Chondrocyte (in vitro differentiated cells): Measurements from ENCODE around the gene CD82. TPM values are rescaled to one million over a fixed set of nuclear protein-coding genes. Genes with fewer than 3 reads are reported as not detected.
"Not testable (repeated sequence)": the region's sequence is repeated elsewhere in the genome, so short reads cannot be mapped to it uniquely, and the experiment has no call there.

Experiments
- DNase-seq: peaks from one replicate; pipeline ENCODE4 v3.0.0; 2021; ENCODE audit warnings: mixed read lengths, low spot score
- H3K27ac Mint-ChIP-seq: one replicate; pipeline ENCODE4 v1.8.0; 2021; ENCODE audit warnings: mild to moderate bottlenecking, moderate library complexity, mixed read lengths; ENCODE audit not compliant: unreplicated experiment
- H3K27me3 Mint-ChIP-seq: 2 replicates; pipeline ENCODE4 v1.8.0; 2021; ENCODE audit warnings: low read depth, mixed read lengths
- H3K36me3 Mint-ChIP-seq: 2 replicates; pipeline ENCODE4 v1.8.0; 2021; ENCODE audit warnings: low read depth, mixed read lengths
- H3K4me1 Mint-ChIP-seq: 2 replicates; pipeline ENCODE4 v1.8.0; 2021; ENCODE audit warnings: low read depth, mild to moderate bottlenecking, mixed read lengths
- H3K4me3 Mint-ChIP-seq: one replicate; pipeline ENCODE4 v1.8.0; 2021; ENCODE audit warnings: mild to moderate bottlenecking, moderate library complexity, mixed read lengths; ENCODE audit not compliant: unreplicated experiment
- H3K9me3 Mint-ChIP-seq: 2 replicates; pipeline ENCODE4 v1.8.0; 2021; ENCODE audit warnings: low read depth, mixed read lengths
- CTCF ChIP-seq: fragments of 200-600 bp; sonication (generic); IDR thresholded peaks from 2 replicates; pipeline ENCODE4 v1.5.0; 2021; ENCODE audit warnings: antibody characterized with exemption, mild to moderate bottlenecking, moderate library complexity
- total RNA-seq: library from RNA; stranded (reverse); gene quantifications from 3 replicates; pipeline ENCODE4 v1.2.1, GENCODE V29; 2021

The CD82 gene
- total RNA-seq, 1 donor from 2014 or later, result 14.4 TPM

GRCh38 chr11:44659641-44660040, 94.2 kb downstream of the CD82 start:
- DNase-seq, result no peak
- no peak for TF ChIP-seq CTCF
- H3K27ac Mint-ChIP-seq, result no peak overlapping the region
- H3K9me3 Mint-ChIP-seq, result no peaks in the 10 kb centered on the region
- H3K36me3 Mint-ChIP-seq, result peaks cover 2% of the 10 kb centered on the region
- peaks cover 23% of the 10 kb centered on the region for H3K27me3 Mint-ChIP-seq
- H3K4me1 Mint-ChIP-seq, result peaks cover 5% of the 10 kb centered on the region
- H3K4me3 Mint-ChIP-seq, result no peak overlapping the region

- H3K9me3 Mint-ChIP-seq, H3K36me3 Mint-ChIP-seq, H3K27ac Mint-ChIP-seq, H3K4me3 Mint-ChIP-seq, DNase-seq, H3K4me1 Mint-ChIP-seq: not testable (repeated sequence)
- peaks cover 27% of the 10 kb centered on the region for H3K27me3 Mint-ChIP-seq
Measured at GRCh38 chr11:44660535-44660934, 95.1 kb downstream of the CD82 start.

GRCh38 chr11:44661311-44661717, 95.9 kb downstream of the CD82 start:
- peaks cover 5% of the 10 kb centered on the region for H3K4me1 Mint-ChIP-seq
- H3K4me3 Mint-ChIP-seq, result no peak overlapping the region
- TF ChIP-seq CTCF, result no peak
- peaks cover 2% of the 10 kb centered on the region for H3K36me3 Mint-ChIP-seq
- no peaks in the 10 kb centered on the region for H3K9me3 Mint-ChIP-seq
- no peak overlapping the region for H3K27ac Mint-ChIP-seq
- H3K27me3 Mint-ChIP-seq, result peaks cover 28% of the 10 kb centered on the region
- no peak for DNase-seq

Other genes with a start within 250 kb of the CD82 start
- 4.0 to 4.9 TPM (median 4.6 TPM) in 3 replicates for gene TSPAN18, start 161.3 kb downstream of the CD82 start, total RNA-seq